CD4-positive, alpha-beta T cell (primary cell): ENCODE measurements around the gene ARSI. TPM values are rescaled to one million over a fixed set of nuclear protein-coding genes. Genes with fewer than 3 reads are reported as not detected.

Source experiments
- ATAC-seq: fragments of 200-7000 bp; cut with Tn5 transposase; one replicate; pipeline ENCODE4 v1.10.0; 2022; ENCODE audit warnings: mild to moderate bottlenecking; ENCODE audit not compliant: poor library complexity
- CTCF ChIA-PET: fragments of 350-600 bp; sonication (Branson Sonifier 250); formaldehyde crosslinking; loops from one replicate; lab custom pipeline; 2021; ENCODE audit warnings: antibody characterized with exemption, inconsistent platforms; lab: Charles Lee
- POLR2A ChIA-PET: fragments of 350-600 bp; sonication (Branson Sonifier 250); formaldehyde crosslinking; loops from one replicate; lab custom pipeline; 2021; ENCODE audit warnings: antibody characterized with exemption, inconsistent platforms; lab: Charles Lee
- DNase-seq, 14 experiments: peaks; one replicate each; pipeline ENCODE4 v3.0.0-alpha.2; 2013 to 2020; ENCODE audit warnings: mixed read lengths in 2 of 14
- H3K27ac ChIP-seq, 2 donors: one replicate each; pipeline versions ENCODE4 v1.5.1 to v1.7.0; 2013; ENCODE audit warnings: low read length in 2 of 2, low read depth in 1 of 2, mild to moderate bottlenecking in 1 of 2
- H3K27me3 ChIP-seq, 2 experiments: 1 replicate in 1 of 2; 2 replicates in 1 of 2; pipeline versions ENCODE4 v1.6.1 to v1.7.0; 2013; ENCODE audit warnings: low read length in 2 of 2, control low read depth in 1 of 2, mild to moderate bottlenecking in 1 of 2, moderate library complexity in 1 of 2; ENCODE audit not compliant: insufficient read depth in 2 of 2, control insufficient read depth in 1 of 2
- H3K36me3 ChIP-seq: one replicate; pipeline ENCODE4 v1.6.1; 2013; ENCODE audit warnings: low read length, control low read depth; ENCODE audit not compliant: insufficient read depth
- H3K4me1 ChIP-seq: one replicate; pipeline ENCODE4 v1.6.1; 2013; ENCODE audit warnings: low read length, control low read depth; ENCODE audit not compliant: insufficient read depth
- H3K4me3 ChIP-seq: one replicate; pipeline ENCODE4 v1.5.1; 2013; ENCODE audit warnings: mild to moderate bottlenecking, low read length, moderate library complexity
- H3K9me3 ChIP-seq, 2 experiments: 1 replicate in 1 of 2; 2 replicates in 1 of 2; pipeline versions ENCODE4 v1.6.1 to v1.7.0; 2013; ENCODE audit warnings: low read length in 2 of 2, mild to moderate bottlenecking in 2 of 2, control low read depth in 1 of 2, moderate library complexity in 1 of 2; ENCODE audit not compliant: control insufficient read depth in 1 of 2, insufficient read depth in 1 of 2
- H3K27ac Mint-ChIP-seq: one replicate; pipeline ENCODE4 v1.8.0; 2020; ENCODE audit warnings: mixed read lengths
- H3K27me3 Mint-ChIP-seq: one replicate; pipeline ENCODE4 v1.8.0; 2021; ENCODE audit warnings: mixed read lengths
- H3K36me3 Mint-ChIP-seq: one replicate; pipeline ENCODE4 v1.8.0; 2021; ENCODE audit warnings: low read depth, mixed read lengths
- H3K4me1 Mint-ChIP-seq: one replicate; pipeline ENCODE4 v1.8.0; 2021; ENCODE audit warnings: low read depth, mixed read lengths
- H3K4me3 Mint-ChIP-seq: one replicate; pipeline ENCODE4 v1.8.0; 2020; ENCODE audit warnings: mild to moderate bottlenecking, mixed read lengths
- H3K9me3 Mint-ChIP-seq: one replicate; pipeline ENCODE4 v1.8.0; 2020; ENCODE audit warnings: mixed read lengths
- CTCF ChIP-seq: fragments of 200-600 bp; IDR thresholded peaks from one replicate; pipeline ENCODE4 v1.8.0; 2022; ENCODE audit warnings: antibody characterized with exemption, mild to moderate bottlenecking
- intact Hi-C, 2 experiments: fragments of 100-400 bp; cut with DNase I in 1 of 2; cut with micrococcal nuclease in 1 of 2; formaldehyde crosslinking; loops; one replicate each; pipeline versions ENCODE4 v1.15.1 to v1.9.0; 2023 to 2025; cut with DNase I, micrococcal nuclease
- total RNA-seq, 174 experiments: library from RNA in 2 of 174; stranded (reverse) in 2 of 174; gene quantifications; one replicate each; pipeline ENCODE4 v1.2.3 and lab custom pipeline; 2021 to 2026

Gene ARSI
- total RNA-seq, 2 experiments from 2014 or later: 0.22 to 0.56 TPM

- H3K27me3 ChIP-seq: peaks cover 20 to 23% of the 10 kb centered on the region in 2 experiments
- POLR2A ChIA-PET: interaction anchor here (1.0 kb wide), 1 partner anchor 57 kb away, joined by 3 read pairs; no protein-coding TSS in a partner anchor
- no peaks in the 10 kb centered on the region for H3K36me3 ChIP-seq
- CTCF ChIA-PET: no interaction called here
- intact Hi-C loops: no loop called here
- Mint-ChIP-seq H3K27me3 (peaks cover 31% of the 10 kb centered on the region), H3K36me3 (no peaks in the 10 kb centered on the region), H3K4me3 (no peak overlapping the region), H3K27ac (no peak overlapping the region), H3K9me3 (no peaks in the 10 kb centered on the region), H3K4me1 (no peaks in the 10 kb centered on the region)
- peaks cover 0 to 4% of the 10 kb centered on the region in 2 experiments for H3K9me3 ChIP-seq
- no peak overlapping the region for H3K27ac ChIP-seq
- DNase-seq (no peak), ATAC-seq (no peak)
- H3K4me1 ChIP-seq: no peaks in the 10 kb centered on the region
- H3K4me3 ChIP-seq: no peak overlapping the region
- TF ChIP-seq CTCF: no peak
These were observed 5.3 kb downstream of the ARSI start for GRCh38 chr5:150297236-150297890.

- Mint-ChIP-seq H3K4me1 (no peaks in the 10 kb centered on the region), H3K4me3 (no peak overlapping the region), H3K27me3 (peaks cover 30% of the 10 kb centered on the region), H3K27ac (no peak overlapping the region), H3K9me3 (no peaks in the 10 kb centered on the region), H3K36me3 (no peaks in the 10 kb centered on the region)
- Histone ChIP-seq H3K36me3 (no peaks in the 10 kb centered on the region), H3K27ac (no peak overlapping the region), H3K4me3 (no peak overlapping the region), H3K27me3 (peaks cover 15% of the 10 kb centered on the region in 2 experiments), H3K9me3 (no peaks in the 10 kb centered on the region), H3K4me1 (no peaks in the 10 kb centered on the region)
- ATAC-seq (no peak), DNase-seq (no peak)
- intact Hi-C loops: no loop called here
- ChIA-PET POLR2A (interaction anchor here (1.0 kb wide), 1 partner anchor 57 kb away, joined by 3 read pairs; no protein-coding TSS in a partner anchor), CTCF (no interaction called here)
- no peak for TF ChIP-seq CTCF
These were observed 6.2 kb downstream of the ARSI start for GRCh38 chr5:150296496-150296895.

GRCh38 chr5:150295741-150296486 is 6.8 kb downstream of the ARSI start:
- Histone ChIP-seq H3K4me3 (no peak overlapping the region), H3K4me1 (no peaks in the 10 kb centered on the region), H3K36me3 (no peaks in the 10 kb centered on the region), H3K27me3 (peaks cover 9% of the 10 kb centered on the region in 2 experiments), H3K9me3 (no peaks in the 10 kb centered on the region), H3K27ac (no peak overlapping the region)
- Mint-ChIP-seq H3K27me3 (peaks cover 24% of the 10 kb centered on the region), H3K4me1 (no peaks in the 10 kb centered on the region), H3K27ac (no peak overlapping the region), H3K9me3 (no peaks in the 10 kb centered on the region), H3K4me3 (no peak overlapping the region), H3K36me3 (no peaks in the 10 kb centered on the region)
- ChIA-PET POLR2A (interaction anchor here (1.0 kb wide), 1 partner anchor 58 kb away, joined by 3 read pairs; no protein-coding TSS in a partner anchor), CTCF (no interaction called here)
- DNase-seq: no peak
- no peak for ATAC-seq
- intact Hi-C loops: no loop called here
- TF ChIP-seq CTCF: no peak
